Fibroblast of peridontal ligament (primary cell): Measurements from ENCODE around the gene ECSIT.

Experiments used
- DNase-seq: peaks from one replicate; pipeline ENCODE4 v3.0.0-alpha.2; 2010; ENCODE audit errors: extremely low read depth

ECSIT gene

GRCh38 chr19:11550265-11550664 is 21.3 kb upstream of the ECSIT start:
- no peak for DNase-seq

DNA sequence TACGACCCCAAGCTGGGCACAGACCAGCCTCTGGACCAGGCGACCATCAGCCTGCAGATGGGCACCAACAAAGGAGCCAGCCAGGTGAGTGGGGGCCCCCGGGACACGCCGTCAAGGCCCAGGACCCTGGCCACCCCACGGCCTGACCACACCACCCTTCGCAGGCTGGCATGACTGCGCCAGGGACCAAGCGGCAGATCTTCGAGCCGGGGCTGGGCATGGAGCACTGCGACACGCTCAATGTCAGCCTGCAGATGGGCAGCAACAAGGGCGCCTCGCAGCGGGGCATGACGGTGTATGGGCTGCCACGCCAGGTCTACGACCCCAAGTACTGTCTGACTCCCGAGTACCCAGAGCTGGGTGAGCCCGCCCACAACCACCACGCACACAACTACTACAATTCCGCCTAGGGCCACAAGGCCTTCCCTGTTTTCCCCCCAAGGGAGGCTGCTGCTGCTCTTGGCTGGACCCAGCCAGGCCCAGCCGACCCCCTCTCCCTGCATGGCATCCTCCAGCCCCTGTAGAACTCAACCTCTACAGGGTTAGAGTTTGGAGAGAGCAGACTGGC is 20.5 kb upstream of the ECSIT start:
- DNase-seq = no peak

DNA sequence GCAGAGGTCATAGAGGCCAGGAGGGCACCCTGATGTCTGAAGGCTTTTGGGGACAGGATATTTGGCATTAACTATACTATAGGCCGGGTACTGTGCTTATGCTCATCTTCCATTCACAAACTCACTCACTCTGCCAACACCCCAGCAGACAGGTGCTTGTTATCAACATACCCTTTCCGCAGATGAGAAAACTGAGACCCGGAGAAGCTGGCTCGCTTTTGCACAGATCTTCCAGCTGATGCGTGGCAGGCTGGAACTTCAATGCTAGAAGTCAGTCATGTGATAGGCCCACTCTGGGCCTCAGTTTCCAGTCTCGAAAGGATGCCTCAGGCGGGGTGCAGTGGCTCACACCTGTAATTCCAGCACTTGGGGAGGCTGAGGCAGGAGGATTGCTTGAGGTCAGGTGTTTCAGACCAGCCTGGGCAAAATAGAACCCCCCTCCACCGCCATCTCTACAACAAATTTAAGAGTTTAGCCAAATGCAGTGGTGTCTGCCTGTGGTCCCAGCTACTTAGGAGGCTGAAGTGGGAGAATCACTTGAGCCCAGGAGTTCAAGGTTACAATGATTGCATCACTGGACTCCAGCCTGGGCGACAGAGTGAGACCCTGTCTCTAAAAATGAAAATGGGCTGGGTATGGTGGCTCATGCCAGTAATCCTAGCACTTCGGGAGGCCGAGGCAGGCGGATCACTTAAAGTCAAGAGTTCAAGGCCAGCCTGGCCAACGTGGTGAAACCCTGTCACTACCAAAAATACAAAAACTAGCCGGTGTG is 19.2 kb upstream of the ECSIT start:
- no peak for DNase-seq

DNA sequence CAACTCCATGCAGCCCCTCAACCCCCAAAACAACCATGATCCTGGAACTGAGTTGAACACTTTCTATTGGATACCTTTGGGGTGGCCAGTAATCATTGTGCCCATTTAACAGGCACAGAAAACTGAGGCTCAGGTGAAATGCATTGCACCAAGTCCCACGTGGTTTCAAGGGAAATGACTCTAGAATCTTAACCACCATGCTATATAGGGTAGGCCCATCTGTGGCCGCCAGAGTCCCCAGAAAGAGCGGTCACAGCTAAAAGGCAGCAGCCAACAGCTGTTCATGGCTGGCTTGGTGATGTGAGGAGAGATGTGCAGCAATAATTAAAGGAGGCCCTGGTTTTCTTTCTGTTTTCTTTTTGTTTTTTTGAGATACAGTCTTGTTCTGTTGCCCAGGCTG is 12.3 kb upstream of the ECSIT start:
- no peak for DNase-seq

DNA sequence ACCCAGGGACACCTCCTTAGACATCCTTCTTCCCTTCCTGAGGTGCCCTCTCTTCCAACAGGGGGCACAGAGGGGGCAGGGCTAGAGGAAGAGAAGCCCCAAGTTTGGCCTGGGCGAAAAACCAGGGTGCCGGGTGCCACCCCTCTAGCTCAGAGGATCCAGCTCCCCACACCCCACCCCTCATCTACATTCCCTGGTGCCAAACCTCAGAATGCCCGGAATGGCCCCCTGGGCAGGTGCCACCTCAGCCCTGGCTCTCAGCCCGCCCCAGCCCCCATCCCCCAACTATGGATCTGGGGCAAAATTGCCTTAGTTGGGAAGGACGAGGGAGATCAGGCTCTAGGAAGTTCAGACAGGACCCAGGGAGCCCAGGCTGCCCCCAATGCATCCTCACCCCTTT is 11.7 kb upstream of the ECSIT start:
- no peak for DNase-seq

GRCh38 chr19:11539495-11540365 is 10.8 kb upstream of the ECSIT start:
- peak; percentile 12 for DNase-seq

GRCh38 chr19:11538232-11539036 is 9.5 kb upstream of the ECSIT start, which contains the start of gene CNN1:
TSS of gene CNN1 (plus strand) at chr19:11538851. CDS start at chr19:11538928, 77 bp downstream.
- peak; percentile 73 for DNase-seq

GRCh38 chr19:11535792-11536595 is 7.1 kb upstream of the ECSIT start:
- peak; percentile 82 for DNase-seq

- peak; percentile 27 for DNase-seq
These were observed 6.0 kb upstream of the ECSIT start for GRCh38 chr19:11534948-11535347.

DNA sequence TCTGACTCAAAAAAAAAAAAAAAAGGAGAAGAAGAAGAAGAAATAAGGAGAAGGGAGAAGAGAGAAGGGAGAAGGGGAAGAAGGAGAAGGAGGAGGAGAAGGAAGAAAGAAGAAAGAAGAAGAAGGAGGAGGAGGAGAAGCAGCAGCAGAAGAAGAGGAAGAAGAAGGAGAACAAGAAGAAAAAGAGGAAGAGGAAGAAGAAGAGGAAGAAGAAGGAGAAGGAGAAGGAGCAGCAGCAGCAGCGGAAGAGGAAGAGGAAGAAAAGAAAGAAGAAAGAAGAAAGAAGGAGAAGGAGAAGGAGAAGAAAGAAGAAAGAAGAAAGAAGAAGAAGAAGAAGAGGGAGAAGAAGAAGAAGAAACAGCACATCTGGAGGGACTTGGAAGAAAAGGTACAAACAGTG is 5.6 kb upstream of the ECSIT start:
- no peak for DNase-seq

DNA sequence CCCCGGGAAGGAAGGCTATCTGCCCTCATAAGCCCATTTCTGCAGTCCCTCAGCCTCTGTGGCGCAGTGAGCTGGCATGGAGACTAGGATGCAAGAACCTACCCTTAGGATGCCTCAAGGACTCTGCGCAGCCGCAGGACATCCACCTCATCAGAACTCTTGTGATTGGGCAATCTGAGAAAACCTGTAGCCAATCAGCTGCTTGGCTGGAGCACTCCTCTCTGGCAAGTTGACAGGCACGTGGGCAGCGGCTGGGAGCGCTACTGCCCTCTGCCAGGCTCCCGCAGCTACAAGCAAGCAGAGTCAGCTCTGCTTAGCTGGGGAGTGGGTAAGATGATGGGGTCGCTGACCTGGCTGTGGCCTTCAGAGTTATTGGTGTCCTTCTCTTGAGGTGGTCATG is 1.5 kb upstream of the ECSIT start:
- peak; percentile 65 for DNase-seq

- DNase-seq = no peak
These were observed 9.8 kb downstream of the ECSIT start for GRCh38 chr19:11519138-11519537.

GRCh38 chr19:11513946-11514345 is 15.0 kb downstream of the ECSIT start:
- DNase-seq = no peak

DNA sequence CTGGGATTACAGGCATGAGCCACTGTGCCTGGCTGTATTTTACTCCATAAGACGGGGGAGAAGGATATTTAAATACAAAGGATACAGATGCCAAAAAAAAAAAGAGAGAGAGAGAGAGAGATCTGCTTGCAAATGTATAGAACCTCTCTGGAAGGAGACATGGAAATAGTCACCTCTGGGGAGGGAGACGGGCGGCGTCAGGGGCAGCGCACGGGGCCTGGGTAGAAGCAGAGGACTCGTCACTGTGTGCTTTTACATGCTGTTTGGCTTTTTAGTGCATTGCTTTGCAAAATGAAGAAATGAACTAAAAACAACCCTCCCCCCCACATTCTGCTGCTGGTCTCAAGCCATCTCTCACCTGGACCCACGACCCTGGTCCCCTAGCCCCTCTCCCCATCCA is 18.5 kb downstream of the ECSIT start:
- DNase-seq = no peak

GRCh38 chr19:11507370-11508078 is 21.4 kb downstream of the ECSIT start:
- no peak for DNase-seq

- DNase-seq = no peak
These were observed 22.0 kb downstream of the ECSIT start for GRCh38 chr19:11506967-11507366.

DNA sequence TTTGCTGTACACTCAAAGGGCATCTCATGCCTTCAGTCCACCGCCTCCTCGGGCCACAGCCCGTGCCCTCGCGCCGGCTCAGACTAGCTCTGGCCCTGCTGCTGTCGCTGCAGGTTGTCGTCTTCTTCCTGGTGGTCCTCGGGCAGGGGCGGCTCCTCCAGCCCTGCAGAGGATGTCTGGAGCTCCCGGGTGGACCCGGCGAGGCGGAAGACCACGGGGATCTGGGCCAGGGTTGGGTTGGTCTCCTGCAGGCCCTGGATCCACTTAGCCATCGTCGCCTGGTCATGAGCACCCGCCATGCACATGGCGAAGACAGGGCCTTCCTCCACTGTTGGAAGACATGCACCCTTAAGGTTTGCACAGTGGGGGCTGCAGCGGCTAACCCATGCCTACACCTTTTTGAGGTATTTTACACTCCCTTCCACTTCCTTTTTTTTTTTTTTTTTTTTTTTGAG is 22.8 kb downstream of the ECSIT start:
- no peak for DNase-seq

GRCh38 chr19:11505504-11506100 is 23.3 kb downstream of the ECSIT start, which contains the start of gene ZNF653:
TSS of gene ZNF653 (minus strand) at chr19:11505839. CDS start at chr19:11505786, 53 bp downstream.
- peak; percentile 94 for DNase-seq

- DNase-seq = peak; percentile 88
These were observed 23.9 kb downstream of the ECSIT start for GRCh38 chr19:11505032-11505503.
